ENCODE data around the gene C16orf87.

- no peak for TF ChIP-seq CTCF (IDR thresholded peaks at IDR 0.05)
- TF ChIP-seq POLR2A (IDR thresholded peaks at IDR 0.05), result no peak
Observed at GRCh38 chr16:46803373-46803772, 27.6 kb downstream of the C16orf87 start.
